ENCODE results near the gene LBH.

The LBH gene

DNA sequence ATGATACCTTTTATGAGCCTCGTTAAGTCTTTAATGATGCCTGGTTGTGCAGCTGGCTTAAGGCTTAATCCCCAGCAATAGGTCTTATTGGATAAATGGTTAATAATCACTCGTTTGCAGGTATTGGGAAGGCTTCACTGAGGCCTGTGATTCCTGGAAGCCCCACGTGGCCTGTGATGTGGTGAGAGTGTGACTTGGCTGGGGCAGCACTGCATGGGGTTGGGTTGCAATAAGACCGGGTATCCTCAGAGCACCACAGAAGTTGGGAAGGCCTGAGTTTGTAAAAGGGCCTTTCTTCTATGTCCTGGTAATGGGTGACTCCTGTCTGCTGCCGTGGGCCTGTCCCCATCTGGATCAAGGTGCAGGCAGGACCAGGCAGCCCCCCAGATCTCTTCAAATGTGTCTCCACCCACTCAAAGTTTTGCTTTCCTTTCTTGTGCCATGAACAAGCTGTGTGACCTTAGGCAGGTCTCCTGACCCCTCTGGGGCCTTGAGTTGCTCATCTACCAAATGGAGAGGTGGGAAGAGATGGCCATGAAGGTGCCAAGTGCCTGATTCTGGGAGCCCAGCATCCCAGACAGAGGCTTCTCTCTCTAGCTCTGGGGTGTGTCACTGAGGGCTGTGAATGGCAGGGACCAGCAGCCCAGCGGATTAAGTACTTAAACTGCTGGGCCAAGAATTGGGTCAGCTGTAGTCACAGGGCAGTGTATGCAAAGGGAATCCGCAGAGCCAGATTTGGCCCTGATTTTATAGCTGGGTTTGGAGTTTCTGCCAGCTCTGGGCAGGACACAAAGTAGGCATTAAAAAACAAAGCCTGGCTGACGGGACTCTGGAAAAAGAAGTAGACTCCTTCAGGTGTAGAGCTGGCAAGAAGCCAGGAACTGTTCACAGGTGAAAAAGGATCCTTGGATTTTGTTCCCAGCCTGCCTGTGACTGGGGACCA lies 24.4 kb downstream of the LBH start:
- H3K36me3 ChIP-seq, result no peaks in the 10 kb centered on the region
- DNase-seq, result no peak
- TF ChIP-seq, protein P1, sequence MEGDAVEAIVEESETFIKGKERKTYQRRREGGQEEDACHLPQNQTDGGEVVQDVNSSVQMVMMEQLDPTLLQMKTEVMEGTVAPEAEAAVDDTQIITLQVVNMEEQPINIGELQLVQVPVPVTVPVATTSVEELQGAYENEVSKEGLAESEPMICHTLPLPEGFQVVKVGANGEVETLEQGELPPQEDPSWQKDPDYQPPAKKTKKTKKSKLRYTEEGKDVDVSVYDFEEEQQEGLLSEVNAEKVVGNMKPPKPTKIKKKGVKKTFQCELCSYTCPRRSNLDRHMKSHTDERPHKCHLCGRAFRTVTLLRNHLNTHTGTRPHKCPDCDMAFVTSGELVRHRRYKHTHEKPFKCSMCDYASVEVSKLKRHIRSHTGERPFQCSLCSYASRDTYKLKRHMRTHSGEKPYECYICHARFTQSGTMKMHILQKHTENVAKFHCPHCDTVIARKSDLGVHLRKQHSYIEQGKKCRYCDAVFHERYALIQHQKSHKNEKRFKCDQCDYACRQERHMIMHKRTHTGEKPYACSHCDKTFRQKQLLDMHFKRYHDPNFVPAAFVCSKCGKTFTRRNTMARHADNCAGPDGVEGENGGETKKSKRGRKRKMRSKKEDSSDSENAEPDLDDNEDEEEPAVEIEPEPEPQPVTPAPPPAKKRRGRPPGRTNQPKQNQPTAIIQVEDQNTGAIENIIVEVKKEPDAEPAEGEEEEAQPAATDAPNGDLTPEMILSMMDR (IDR thresholded peaks at IDR 0.05; ENCODE audit: low read depth, low read length), result no peak
- H3K4me3 ChIP-seq (ENCODE audit: low read depth, low read length), result no peak overlapping the region
- H3K9me3 ChIP-seq, result no peaks in the 10 kb centered on the region
- no peaks in the 10 kb centered on the region for H3K27me3 ChIP-seq
- peaks cover 9% of the 10 kb centered on the region; the same call in 1 of the 2 replicates for H3K4me1 ChIP-seq

DNA sequence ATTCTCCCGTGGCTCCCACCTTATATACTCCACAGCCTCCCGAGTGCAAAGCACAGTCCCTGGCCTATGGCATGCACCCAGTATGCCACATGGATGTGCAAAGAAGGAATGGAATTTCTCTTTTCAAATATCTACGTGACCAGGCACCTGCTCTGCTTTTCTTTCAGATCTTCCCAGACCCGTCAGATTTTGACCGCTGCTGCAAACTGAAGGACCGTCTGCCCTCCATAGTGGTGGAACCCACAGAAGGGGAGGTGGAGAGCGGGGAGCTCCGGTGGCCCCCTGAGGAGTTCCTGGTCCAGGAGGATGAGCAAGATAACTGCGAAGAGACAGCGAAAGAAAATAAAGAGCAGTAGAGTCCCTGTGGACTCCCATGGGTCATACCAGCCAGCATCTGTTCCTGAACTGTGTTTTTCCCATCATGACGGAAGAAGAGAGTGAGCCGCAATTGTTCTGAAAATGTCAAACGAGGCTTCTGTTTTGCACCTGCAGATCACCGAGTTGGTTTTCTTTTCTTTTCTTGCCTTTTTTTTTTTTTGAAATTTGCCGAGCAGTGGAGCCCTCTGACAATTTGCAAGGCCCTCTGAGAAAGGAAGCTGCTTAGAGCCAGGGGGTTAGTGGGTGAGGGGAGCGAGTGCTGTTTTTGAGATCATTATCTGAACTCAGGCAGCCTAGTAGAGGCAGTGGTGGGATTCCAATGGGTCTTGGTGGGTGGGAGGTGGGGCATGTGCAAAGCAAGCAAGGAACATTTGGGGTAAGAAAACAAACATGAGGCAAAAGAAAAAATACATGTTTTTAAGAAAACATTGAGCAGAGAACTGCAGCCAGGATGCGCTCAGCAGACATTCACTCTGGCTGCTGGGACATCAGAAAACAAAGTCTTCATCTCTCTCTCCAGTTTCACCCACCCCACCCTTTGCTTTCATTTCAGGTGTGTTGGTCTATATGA lies 26.2 kb downstream of the LBH start:
- no peaks in the 10 kb centered on the region for H3K36me3 ChIP-seq
- H3K4me1 ChIP-seq, result peaks cover 9% of the 10 kb centered on the region; the same call in 1 of the 2 replicates
- DNase-seq, result no peak
- peaks cover 2% of the 10 kb centered on the region for H3K9me3 ChIP-seq
- TF ChIP-seq, protein P1 (IDR thresholded peaks at IDR 0.05; ENCODE audit: low read depth, low read length), result no peak
- H3K4me3 ChIP-seq (ENCODE audit: low read depth, low read length), result no peak overlapping the region
- no peaks in the 10 kb centered on the region for H3K27me3 ChIP-seq

DNA sequence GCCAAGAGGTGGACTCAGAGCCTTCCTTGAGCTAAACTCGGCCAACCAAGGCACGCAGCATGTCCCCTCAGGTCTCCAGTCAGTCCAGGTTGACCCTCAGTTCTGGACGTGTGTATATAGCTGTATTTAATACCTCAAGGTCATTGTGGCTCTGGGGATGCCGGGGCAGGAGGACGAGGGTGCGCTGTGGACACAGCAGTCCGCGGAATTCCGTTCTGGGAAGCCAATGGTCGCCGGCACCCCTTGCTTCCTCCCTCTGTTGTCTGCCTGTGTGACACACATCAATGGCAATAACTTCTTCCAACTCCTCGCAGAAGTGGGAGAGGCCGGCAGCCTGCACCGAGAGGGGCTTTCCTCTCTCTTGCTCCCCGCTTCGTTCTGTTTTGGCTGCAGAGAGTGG lies 27.7 kb downstream of the LBH start:
- DNase-seq, result no peak
- H3K4me1 ChIP-seq, result no peaks in the 10 kb centered on the region
- H3K4me3 ChIP-seq (ENCODE audit: low read depth, low read length), result no peak overlapping the region
- no peaks in the 10 kb centered on the region for H3K36me3 ChIP-seq
- no peaks in the 10 kb centered on the region for H3K27me3 ChIP-seq
- peaks cover 2% of the 10 kb centered on the region for H3K9me3 ChIP-seq
- TF ChIP-seq, protein P1 (IDR thresholded peaks at IDR 0.05; ENCODE audit: low read depth, low read length), result no peak

DNA sequence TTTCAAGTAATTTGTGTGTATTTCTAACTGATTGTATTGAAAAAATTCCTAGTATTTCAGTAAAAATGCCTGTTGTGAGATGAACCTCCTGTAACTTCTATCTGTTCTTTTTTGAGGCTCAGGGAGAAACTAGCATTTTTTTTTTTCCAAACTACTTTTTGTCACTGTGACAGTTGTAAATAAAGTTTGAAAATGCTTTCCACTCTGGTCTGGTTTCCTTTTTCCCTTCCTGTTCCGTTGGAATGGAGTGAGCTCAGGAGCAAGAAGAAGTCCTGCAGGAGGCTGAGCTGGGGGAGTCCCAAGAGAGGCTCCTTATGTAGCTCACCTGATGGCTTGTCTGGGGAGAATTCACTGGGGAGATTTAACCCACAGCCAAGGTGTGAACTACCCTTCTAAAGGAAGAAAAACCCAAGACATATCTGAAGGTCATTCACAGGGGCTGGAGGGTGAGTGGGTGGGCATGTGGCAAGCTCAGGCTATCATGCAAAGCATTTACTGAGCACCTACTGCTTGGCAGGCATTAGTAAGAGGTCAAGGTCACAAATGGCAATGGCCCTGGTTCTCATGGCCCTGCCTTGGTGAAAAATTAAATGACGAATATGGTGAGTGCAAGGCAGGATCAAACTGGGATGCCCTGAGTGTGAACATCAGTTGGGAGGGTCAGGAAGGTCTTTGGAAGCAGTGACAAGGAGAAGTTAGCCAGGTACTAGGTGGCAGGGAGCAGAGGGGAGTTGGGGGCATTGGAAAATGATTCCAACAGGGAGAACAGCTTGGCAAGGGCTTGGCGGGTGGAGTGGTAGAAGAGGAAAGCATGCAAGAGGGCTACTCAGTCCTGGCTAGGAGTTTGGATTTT lies 28.7 kb downstream of the LBH start:
- no peak for DNase-seq
- no peaks in the 10 kb centered on the region for H3K27me3 ChIP-seq
- H3K4me1 ChIP-seq, result no peaks in the 10 kb centered on the region
- peaks cover 2% of the 10 kb centered on the region for H3K9me3 ChIP-seq
- no peaks in the 10 kb centered on the region for H3K36me3 ChIP-seq
- no peak overlapping the region for H3K4me3 ChIP-seq (ENCODE audit: low read depth, low read length)
- TF ChIP-seq, protein P1 (IDR thresholded peaks at IDR 0.05; ENCODE audit: low read depth, low read length), result no peak

DNA sequence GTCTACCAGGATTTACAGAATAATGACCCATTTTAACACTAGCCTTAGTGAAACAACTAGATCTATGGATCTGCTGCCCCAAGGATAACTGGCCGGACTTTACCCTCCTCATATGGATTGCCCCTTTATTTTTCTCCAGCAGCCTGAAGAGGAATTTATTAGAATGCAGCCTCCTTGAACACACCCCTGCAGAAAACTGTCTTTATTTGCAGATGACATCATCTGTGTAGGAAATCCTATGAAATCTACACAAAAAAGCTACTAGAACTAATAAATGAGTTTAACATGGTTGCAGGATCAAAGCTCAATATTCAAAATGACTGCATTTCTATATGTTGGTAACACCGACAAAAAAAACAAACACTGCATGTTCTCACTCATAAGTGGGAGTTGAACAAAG lies 29.6 kb downstream of the LBH start:
- peaks cover 2% of the 10 kb centered on the region for H3K9me3 ChIP-seq
- no peaks in the 10 kb centered on the region for H3K36me3 ChIP-seq
- TF ChIP-seq, protein P1 (IDR thresholded peaks at IDR 0.05; ENCODE audit: low read depth, low read length), result no peak
- DNase-seq, result no peak
- H3K4me3 ChIP-seq (ENCODE audit: low read depth, low read length), result no peak overlapping the region
- H3K27me3 ChIP-seq, result no peaks in the 10 kb centered on the region
- H3K4me1 ChIP-seq, result no peaks in the 10 kb centered on the region
